Tibial artery (tissue), 4 donors: Measurements from ENCODE around the gene GP1BA.

Experiments used
- DNase-seq, 2 donors: peaks; one replicate each; pipeline ENCODE4 v3.0.0-alpha.2; 2019
- H3K27ac ChIP-seq, 2 donors: fragments of 200-600 bp; sonication (generic) in 1 of 2; 1 replicate in 1 of 2; 2 replicates in 1 of 2; pipeline ENCODE4 v1.5.1; 2018 to 2019; ENCODE audit warnings: mild to moderate bottlenecking in 1 of 2
- H3K27me3 ChIP-seq, 2 donors: fragments of 200-600 bp; sonication (generic) in 1 of 2; one replicate each; pipeline versions ENCODE4 v1.5.1 to v1.6.0; 2016 to 2019
- H3K36me3 ChIP-seq, 3 donors: fragments of 200-600 bp; sonication (generic) in 2 of 3; one replicate each; pipeline ENCODE4 v1.5.1; 2016 to 2019; ENCODE audit warnings: mild to moderate bottlenecking in 2 of 3
- H3K4me1 ChIP-seq, 4 donors: fragments of 200-600 bp; sonication (generic) in 2 of 4; 1 replicate in 3 of 4; 2 replicates in 1 of 4; pipeline ENCODE4 v1.5.1; 2016 to 2019
- H3K4me3 ChIP-seq, 2 donors: fragments of 200-600 bp; sonication (generic) in 1 of 2; 1 replicate in 1 of 2; 2 replicates in 1 of 2; pipeline ENCODE4 v1.5.1; 2018 to 2019; ENCODE audit warnings: mild to moderate bottlenecking in 2 of 2
- H3K9me3 ChIP-seq, 3 donors: fragments of 200-600 bp; sonication (generic) in 1 of 3; one replicate each; pipeline ENCODE4 v1.5.1; 2016 to 2019
- intact Hi-C: fragments of 100-400 bp; cut with DNase I; formaldehyde crosslinking; loops from one replicate; pipeline ENCODE4 v1.15.0; 2023; ENCODE audit warnings: low total_unique reads
- TF ChIP-seq, protein P1 (sequence below), 2 experiments: fragments of 200-600 bp in 1 of 2; fragments of 450-650 bp in 1 of 2; IDR thresholded peaks; one replicate each; pipeline ENCODE4 v1.5.1; 2017 to 2019; ENCODE audit warnings: antibody characterized with exemption in 2 of 2, mild to moderate bottlenecking in 1 of 2, moderate library complexity in 1 of 2

GP1BA gene

GRCh38 chr17:4944554-4945175 is 12.6 kb downstream of the GP1BA start:
- no peak for DNase-seq
- peak overlapping the region; percentile 95 to 99 for H3K27ac ChIP-seq
- no peaks in the 10 kb centered on the region for H3K27me3 ChIP-seq
- H3K9me3 ChIP-seq = no peaks in the 10 kb centered on the region
- intact Hi-C loops = loop anchor here (5.0 kb wide), 1 partner anchor 53 kb away; the partner anchor contains the start of genes INCA1 and KIF1C
- TF ChIP-seq, protein P1, sequence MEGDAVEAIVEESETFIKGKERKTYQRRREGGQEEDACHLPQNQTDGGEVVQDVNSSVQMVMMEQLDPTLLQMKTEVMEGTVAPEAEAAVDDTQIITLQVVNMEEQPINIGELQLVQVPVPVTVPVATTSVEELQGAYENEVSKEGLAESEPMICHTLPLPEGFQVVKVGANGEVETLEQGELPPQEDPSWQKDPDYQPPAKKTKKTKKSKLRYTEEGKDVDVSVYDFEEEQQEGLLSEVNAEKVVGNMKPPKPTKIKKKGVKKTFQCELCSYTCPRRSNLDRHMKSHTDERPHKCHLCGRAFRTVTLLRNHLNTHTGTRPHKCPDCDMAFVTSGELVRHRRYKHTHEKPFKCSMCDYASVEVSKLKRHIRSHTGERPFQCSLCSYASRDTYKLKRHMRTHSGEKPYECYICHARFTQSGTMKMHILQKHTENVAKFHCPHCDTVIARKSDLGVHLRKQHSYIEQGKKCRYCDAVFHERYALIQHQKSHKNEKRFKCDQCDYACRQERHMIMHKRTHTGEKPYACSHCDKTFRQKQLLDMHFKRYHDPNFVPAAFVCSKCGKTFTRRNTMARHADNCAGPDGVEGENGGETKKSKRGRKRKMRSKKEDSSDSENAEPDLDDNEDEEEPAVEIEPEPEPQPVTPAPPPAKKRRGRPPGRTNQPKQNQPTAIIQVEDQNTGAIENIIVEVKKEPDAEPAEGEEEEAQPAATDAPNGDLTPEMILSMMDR (IDR thresholded peaks at IDR 0.05) = no peak
- H3K36me3 ChIP-seq = peaks cover 43 to 54% (median 45%) of the 10 kb centered on the region in 3 donors
- H3K4me3 ChIP-seq = peak overlapping the region in 1 of 2 donors; percentile 93
- H3K4me1 ChIP-seq = peaks cover 6 to 56% (median 45%) of the 10 kb centered on the region in 4 donors

GRCh38 chr17:4945176-4945943 is 13.3 kb downstream of the GP1BA start:
- TF ChIP-seq, protein P1 (IDR thresholded peaks at IDR 0.05) = no peak
- DNase-seq = peak; percentile 86 to 92
- Histone ChIP-seq H3K27ac (peak overlapping the region; percentile 95 to 99), H3K4me3 (peak overlapping the region; percentile 93 to 100), H3K36me3 (peaks cover 43 to 54% (median 45%) of the 10 kb centered on the region in 3 donors), H3K9me3 (no peaks in the 10 kb centered on the region), H3K4me1 (peaks cover 6 to 61% (median 50%) of the 10 kb centered on the region in 4 donors), H3K27me3 (no peaks in the 10 kb centered on the region)
- intact Hi-C loops = loop anchor here (5.0 kb wide), 1 partner anchor 52 kb away; the partner anchor contains the start of genes INCA1 and KIF1C

GRCh38 chr17:4945944-4946280 is 13.8 kb downstream of the GP1BA start:
- no peaks in the 10 kb centered on the region for H3K9me3 ChIP-seq
- TF ChIP-seq, protein P1 (IDR thresholded peaks at IDR 0.05) = no peak
- intact Hi-C loops = loop anchor here (5.0 kb wide), 1 partner anchor 51 kb away; the partner anchor contains the start of genes INCA1 and KIF1C
- DNase-seq = no peak
- H3K36me3 ChIP-seq = peaks cover 43 to 54% (median 45%) of the 10 kb centered on the region in 3 donors
- H3K27ac ChIP-seq = peak overlapping the region; percentile 95 to 99
- H3K4me3 ChIP-seq = peak overlapping the region; percentile 93 to 100
- no peaks in the 10 kb centered on the region for H3K27me3 ChIP-seq
- peaks cover 6 to 64% (median 52%) of the 10 kb centered on the region in 4 donors for H3K4me1 ChIP-seq

DNA sequence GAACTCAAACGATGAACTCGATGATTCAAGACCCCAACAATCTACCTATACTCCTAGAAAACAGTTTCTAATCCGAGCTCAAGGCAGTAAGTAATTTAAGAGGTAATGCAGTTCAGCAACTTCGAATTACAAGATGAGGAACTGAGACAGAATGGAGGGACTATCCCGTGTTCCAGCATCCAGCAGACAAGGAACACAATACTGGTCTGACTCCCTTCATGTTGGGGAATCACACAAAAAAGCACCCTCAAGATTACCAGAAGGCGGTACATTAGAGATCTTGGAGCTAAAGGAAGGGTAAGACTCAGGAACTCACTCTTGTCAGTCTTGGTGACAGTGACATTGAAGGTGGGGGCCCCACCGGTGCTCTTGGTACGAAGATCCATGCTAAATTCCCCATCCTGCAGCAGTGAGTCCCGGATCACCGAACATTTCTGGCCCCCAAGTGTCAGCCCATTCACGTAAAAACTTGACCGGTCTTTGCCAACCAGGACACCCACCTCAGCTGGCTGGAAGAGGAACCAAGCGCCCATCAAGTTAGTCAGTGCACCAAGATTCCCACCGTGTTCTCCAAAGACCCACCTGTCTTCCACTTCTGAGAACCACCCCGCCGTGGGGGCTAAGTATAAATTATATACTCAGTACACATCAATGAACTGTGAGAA is 14.4 kb downstream of the GP1BA start:
- Histone ChIP-seq H3K36me3 (peaks cover 43 to 54% (median 45%) of the 10 kb centered on the region in 3 donors), H3K27me3 (no peaks in the 10 kb centered on the region), H3K4me3 (peak overlapping the region; percentile 93 to 100), H3K9me3 (no peaks in the 10 kb centered on the region), H3K27ac (peak overlapping the region; percentile 95 to 99), H3K4me1 (peaks cover 6 to 63% (median 48%) of the 10 kb centered on the region in 4 donors)
- intact Hi-C loops = loop anchor here (5.0 kb wide), 1 partner anchor 51 kb away; the partner anchor contains the start of genes INCA1 and KIF1C
- no peak for DNase-seq
- TF ChIP-seq, protein P1 (IDR thresholded peaks at IDR 0.05) = no peak

- peaks cover 6 to 58% (median 43%) of the 10 kb centered on the region in 4 donors for H3K4me1 ChIP-seq
- H3K27me3 ChIP-seq = no peaks in the 10 kb centered on the region
- H3K36me3 ChIP-seq = peaks cover 42 to 52% (median 44%) of the 10 kb centered on the region in 3 donors
- peak overlapping the region; percentile 95 to 99 for H3K27ac ChIP-seq
- H3K9me3 ChIP-seq = no peaks in the 10 kb centered on the region
- peak overlapping the region; percentile 93 to 100 for H3K4me3 ChIP-seq
- TF ChIP-seq, protein P1 (IDR thresholded peaks at IDR 0.05) = no peak
- intact Hi-C loops = loop anchor here (5.0 kb wide), 1 partner anchor 50 kb away; the partner anchor contains the start of genes INCA1 and KIF1C
- DNase-seq = peak in 1 of 2 donors; percentile 36
Measured at GRCh38 chr17:4947010-4947410, 14.9 kb downstream of the GP1BA start.
